HG03558 (cell line): ENCODE measurements around the gene CPXM2.

ENCODE experiments used
- ATAC-seq: cut with Tn5 transposase; IDR thresholded peaks from one replicate; pipeline ENCODE4 v1.9.1; 2021; ENCODE audit warnings: moderate number of reproducible peaks; ENCODE audit not compliant: unreplicated experiment; ENCODE audit errors: extremely low read depth

The CPXM2 gene

DNA sequence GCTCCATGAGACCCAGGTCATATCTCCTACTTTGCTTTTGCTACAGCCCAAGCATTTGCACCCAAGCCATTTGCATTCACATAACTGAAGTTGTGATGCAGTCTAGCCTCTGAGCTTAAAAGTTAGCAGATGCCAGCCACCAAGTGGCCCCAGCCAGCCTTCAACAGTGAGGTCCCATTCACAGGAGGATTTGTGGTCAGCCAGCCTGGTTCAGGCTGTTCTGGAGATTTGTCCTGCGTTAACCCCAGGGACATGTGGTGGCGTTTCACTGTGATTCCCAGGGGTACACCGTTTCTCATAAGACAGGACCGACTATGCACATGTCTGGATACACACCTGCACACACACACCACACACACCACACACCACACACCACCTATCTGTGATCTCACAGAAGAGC is 174.3 kb downstream of the CPXM2 start:
- no peak for ATAC-seq

DNA sequence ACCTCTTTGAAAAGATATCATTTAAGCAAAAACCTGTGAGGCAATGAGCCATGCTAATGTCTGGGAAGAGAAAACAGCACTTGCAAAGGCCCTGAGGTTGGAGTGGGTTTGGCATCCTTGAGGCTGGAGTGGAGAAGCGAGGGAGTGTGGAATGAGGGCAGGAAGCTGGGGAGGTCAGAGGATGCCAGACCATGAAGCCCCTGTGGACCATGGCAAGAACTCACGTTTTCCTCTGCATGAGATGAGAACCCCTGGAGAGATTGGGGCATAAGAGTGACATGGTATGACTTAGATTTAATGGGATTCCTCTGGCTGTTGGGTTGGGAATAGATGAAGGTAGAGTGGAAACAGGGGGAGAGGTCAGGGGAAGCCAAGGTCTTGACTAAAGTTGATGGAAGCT is 176.1 kb downstream of the CPXM2 start:
- no peak for ATAC-seq

DNA sequence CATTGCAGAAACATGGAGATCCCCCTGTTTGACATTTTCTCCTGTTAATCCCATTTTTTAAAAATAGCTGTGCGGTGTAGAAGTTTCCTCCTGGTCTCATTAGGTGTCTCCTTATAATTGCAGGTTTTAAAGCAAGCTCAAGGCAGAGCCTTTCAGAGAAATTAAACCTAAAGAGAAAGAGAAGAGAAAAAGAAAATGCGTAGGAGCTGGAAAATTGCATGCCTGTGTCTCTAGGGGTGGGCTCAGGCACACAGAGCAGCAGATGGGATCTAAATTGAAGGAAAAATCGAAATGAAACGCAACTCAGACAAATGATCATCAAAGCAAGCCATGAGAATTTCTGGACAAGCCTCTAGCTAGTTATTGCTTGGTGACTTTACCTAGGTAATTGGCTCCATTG is 185.4 kb downstream of the CPXM2 start:
- ATAC-seq, result no peak

DNA sequence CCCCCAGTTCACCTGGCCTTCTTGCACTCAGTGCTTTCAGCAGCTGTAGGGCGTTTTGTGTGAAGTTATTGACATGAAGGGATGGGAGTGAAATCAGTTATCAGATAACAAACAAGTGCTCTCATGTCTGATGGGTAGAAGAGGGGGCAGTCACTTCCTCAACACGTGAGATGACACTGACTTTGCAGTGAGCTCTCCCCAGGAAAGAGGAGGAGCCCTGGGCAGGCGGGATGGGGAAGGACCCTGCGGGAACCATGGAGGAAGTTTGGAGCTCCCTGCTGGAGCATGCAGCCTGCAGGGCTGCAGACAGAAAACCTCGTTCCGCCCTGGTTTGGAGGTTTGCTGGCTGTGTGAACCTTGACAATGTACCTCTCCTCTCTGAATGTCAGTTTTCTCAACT is 186.8 kb downstream of the CPXM2 start:
- ATAC-seq, result no peak

DNA sequence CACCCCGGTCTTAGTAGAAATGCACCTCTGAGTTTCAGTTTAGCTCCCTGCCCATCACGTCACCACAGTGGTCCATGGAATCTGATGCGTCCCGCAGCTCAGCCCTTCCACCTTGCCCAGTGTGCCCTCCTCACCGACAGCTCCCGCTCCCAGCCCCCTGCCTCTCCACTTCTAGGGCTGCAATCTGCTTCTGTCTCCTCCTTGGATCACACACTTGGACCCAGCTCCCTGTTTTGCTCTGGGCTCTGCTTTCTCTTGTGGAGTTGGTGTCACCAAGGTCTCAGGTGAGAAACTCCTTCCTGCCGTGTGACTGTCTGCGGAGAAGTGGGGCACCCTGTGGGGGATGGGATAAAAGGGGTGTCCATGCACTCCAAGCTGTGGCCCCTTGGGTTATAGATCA is 187.5 kb downstream of the CPXM2 start:
- no peak for ATAC-seq

DNA sequence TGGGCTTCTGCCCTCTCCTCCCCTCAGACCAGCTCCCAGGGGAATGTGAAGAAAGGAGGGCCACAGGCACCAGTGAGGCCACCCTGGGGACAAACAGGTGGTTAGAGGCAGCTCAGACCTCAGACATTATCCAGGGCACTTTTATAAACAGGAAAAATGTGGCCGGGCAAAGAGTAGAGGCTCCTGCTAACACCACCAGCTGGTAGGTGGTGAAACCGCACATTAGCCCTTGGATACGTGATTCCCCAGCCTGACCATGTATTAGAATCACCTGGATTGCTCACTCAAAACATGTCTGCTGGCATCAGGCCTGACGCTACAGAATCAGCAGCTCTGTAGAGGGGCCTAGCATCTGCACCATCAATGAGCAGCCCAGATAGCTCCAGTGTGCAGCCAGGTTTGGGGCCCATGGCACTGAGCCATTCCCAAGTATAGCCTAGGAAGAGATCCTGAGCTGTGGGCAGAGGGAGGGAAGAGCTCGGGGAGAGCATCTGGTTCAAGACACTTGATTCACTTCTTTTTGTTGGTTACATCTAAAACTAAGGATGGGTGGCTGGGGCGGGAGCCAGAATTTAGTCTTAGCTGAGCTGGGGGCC is 188.3 kb downstream of the CPXM2 start:
- no peak for ATAC-seq
